NCI-H2081 (cell line): ENCODE results near the gene HSBP1L1.
"Not testable (repeated sequence)": the region's sequence is repeated elsewhere in the genome, so short reads cannot be mapped to it uniquely, and the experiment has no call there.

Experiments used
- DNase-seq, 2 experiments: peaks; one replicate each; lab custom pipeline; 2025; lab: John Stamatoyannopoulos, UW

Gene HSBP1L1

GRCh38 chr18:79987566-79987965 is 23.1 kb downstream of the HSBP1L1 start:
- no peak for DNase-seq

GRCh38 chr18:79988071-79988450 is 23.6 kb downstream of the HSBP1L1 start:
- peak; percentile 52 to 65 for DNase-seq

- DNase-seq: peak; percentile 79 to 90
These were observed 24.2 kb downstream of the HSBP1L1 start, which contains the start of gene TXNL4A for GRCh38 chr18:79988451-79989194. TXNL4A (minus strand) TSS chr18:79988563; CDS start chr18:79988392, 171 bp downstream.

GRCh38 chr18:79989195-79989497 is 24.7 kb downstream of the HSBP1L1 start:
- no peak for DNase-seq

- no peak for DNase-seq
These were observed 27.1 kb downstream of the HSBP1L1 start for GRCh38 chr18:79991494-79991893.

GRCh38 chr18:79999701-80000100 is 35.3 kb downstream of the HSBP1L1 start:
- DNase-seq: not testable (repeated sequence)

GRCh38 chr18:80000877-80001276 is 36.4 kb downstream of the HSBP1L1 start:
- DNase-seq: no peak

- no peak for DNase-seq
These were observed 38.0 kb downstream of the HSBP1L1 start for GRCh38 chr18:80002468-80002867.

GRCh38 chr18:80004600-80005342 is 40.3 kb downstream of the HSBP1L1 start:
- DNase-seq: no peak

- peak in 1 of 2 experiments; percentile 13 for DNase-seq
These were observed 42.3 kb downstream of the HSBP1L1 start for GRCh38 chr18:80006724-80007123.

GRCh38 chr18:80009661-80010550 is 45.5 kb downstream of the HSBP1L1 start:
- no peak for DNase-seq

- DNase-seq: no peak
These were observed 46.1 kb downstream of the HSBP1L1 start for GRCh38 chr18:80010551-80010906.

GRCh38 chr18:80011496-80012137 is 47.2 kb downstream of the HSBP1L1 start:
- DNase-seq: not testable (repeated sequence)

GRCh38 chr18:80012714-80013113 is 48.3 kb downstream of the HSBP1L1 start:
- DNase-seq: no peak
